Activated T-helper 2 cell treated with anti-CD3 and anti-CD28 coated beads, Interferon-gamma antibody, Interleukin-2, Interleukin-4, amounts not matched to agents 10 μg/mL and 5 μg/mL and 100 μg/mL, durations not matched to agents 14 hours and 24 hours and 36 hours (primary cell): ENCODE measurements around the gene BCAR3. TPM values are rescaled to one million over a fixed set of nuclear protein-coding genes. Genes with fewer than 3 reads are reported as not detected.

Source experiments
- DNase-seq: peaks from one replicate; pipeline ENCODE4 v3.0.0; 2021; ENCODE audit warnings: low spot score
- H3K27ac Mint-ChIP-seq: one replicate; pipeline ENCODE4 v1.8.0; 2021; ENCODE audit warnings: mixed read lengths
- H3K27me3 Mint-ChIP-seq: one replicate; pipeline ENCODE4 v1.8.0; 2021; ENCODE audit warnings: low read depth, mixed read lengths
- H3K36me3 Mint-ChIP-seq: one replicate; pipeline ENCODE4 v1.8.0; 2021; ENCODE audit warnings: low read depth, mixed read lengths
- H3K4me1 Mint-ChIP-seq: one replicate; pipeline ENCODE4 v1.8.0; 2021; ENCODE audit warnings: low read depth, mixed read lengths
- H3K4me3 Mint-ChIP-seq: one replicate; pipeline ENCODE4 v1.8.0; 2021; ENCODE audit warnings: low read depth, mild to moderate bottlenecking, moderate library complexity, mixed read lengths
- H3K9me3 Mint-ChIP-seq: one replicate; pipeline ENCODE4 v1.8.0; 2021; ENCODE audit warnings: mixed read lengths
- intact Hi-C: fragments of 100-400 bp; cut with micrococcal nuclease; formaldehyde crosslinking; loops from one replicate; pipeline ENCODE4 v1.15.1; 2023
- total RNA-seq: library from RNA; stranded (reverse); gene quantifications from 2 replicates; pipeline ENCODE4 v1.2.3, GENCODE V29; 2022

BCAR3 gene
- total RNA-seq, 1 donor from 2014 or later = 9.4 TPM

- Mint-ChIP-seq H3K27me3 (no peaks in the 10 kb centered on the region), H3K4me1 (peaks cover 13% of the 10 kb centered on the region), H3K27ac (no peak overlapping the region), H3K36me3 (peaks cover 20% of the 10 kb centered on the region), H3K9me3 (no peaks in the 10 kb centered on the region), H3K4me3 (no peak overlapping the region)
- DNase-seq = no peak
- intact Hi-C loops = no loop called here
These were observed 96.3 kb downstream of the BCAR3 start for GRCh38 chr1:93585059-93585966.

DNA sequence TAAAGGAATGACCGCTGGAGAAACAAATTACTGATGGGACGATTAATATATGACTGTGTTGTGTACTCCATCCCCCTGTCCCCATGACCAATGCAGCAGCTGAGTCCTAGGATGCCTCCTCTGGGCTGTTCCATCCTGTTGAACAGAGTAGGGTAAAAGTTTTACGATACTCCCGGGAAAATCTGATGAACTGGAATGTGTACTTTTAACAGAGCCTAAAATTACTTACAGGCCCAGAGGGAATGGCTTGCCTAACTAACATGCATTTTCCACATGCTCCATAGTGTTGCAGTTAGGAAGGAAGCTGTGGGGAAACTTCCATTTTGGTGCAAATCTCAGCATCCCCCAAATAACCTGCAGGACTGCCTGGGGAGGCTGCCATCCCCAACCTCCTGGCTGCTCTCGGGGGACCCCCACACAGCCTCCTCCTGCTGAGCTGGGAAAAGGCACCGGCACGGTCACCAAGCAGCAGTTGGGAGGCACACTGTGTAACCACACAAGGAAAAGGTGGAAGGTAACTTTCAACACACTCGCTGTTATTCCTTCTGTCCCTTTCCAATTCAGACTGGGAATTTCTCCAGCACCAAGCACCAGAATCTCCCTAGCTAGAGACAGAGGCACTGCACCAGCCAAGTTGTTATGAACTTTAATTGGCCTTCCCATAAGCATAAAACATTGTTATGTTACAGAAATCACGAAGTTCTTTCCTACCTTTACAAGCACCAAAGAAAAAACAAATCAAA is 97.2 kb downstream of the BCAR3 start:
- Mint-ChIP-seq H3K9me3 (no peaks in the 10 kb centered on the region), H3K27ac (no peak overlapping the region), H3K27me3 (no peaks in the 10 kb centered on the region), H3K36me3 (peaks cover 16% of the 10 kb centered on the region), H3K4me1 (peaks cover 10% of the 10 kb centered on the region), H3K4me3 (no peak overlapping the region)
- no peak for DNase-seq
- intact Hi-C loops = no loop called here

- intact Hi-C loops = no loop called here
- H3K27me3 Mint-ChIP-seq = no peaks in the 10 kb centered on the region
These were observed 99.5 kb downstream of the BCAR3 start for GRCh38 chr1:93581917-93582850.

GRCh38 chr1:93579891-93580290 is 101.7 kb downstream of the BCAR3 start:
- H3K36me3 Mint-ChIP-seq = peaks cover 3% of the 10 kb centered on the region
- no peaks in the 10 kb centered on the region for H3K4me1 Mint-ChIP-seq

More at GRCh38 chr1:93581917-93582850, 99.5 kb downstream of the BCAR3 start:
- Mint-ChIP-seq H3K36me3 (no peaks in the 10 kb centered on the region), H3K9me3 (no peaks in the 10 kb centered on the region), H3K4me3 (no peak overlapping the region), H3K4me1 (no peaks in the 10 kb centered on the region), H3K27ac (no peak overlapping the region)
- DNase-seq = no peak

GRCh38 chr1:93578911-93579825 is 102.5 kb downstream of the BCAR3 start:
- Mint-ChIP-seq H3K9me3 (no peaks in the 10 kb centered on the region), H3K4me3 (no peak overlapping the region), H3K27me3 (no peaks in the 10 kb centered on the region), H3K27ac (no peak overlapping the region), H3K4me1 (no peaks in the 10 kb centered on the region), H3K36me3 (peaks cover 3% of the 10 kb centered on the region)
- intact Hi-C loops = no loop called here
- no peak for DNase-seq

More at GRCh38 chr1:93579891-93580290, 101.7 kb downstream of the BCAR3 start:
- intact Hi-C loops = no loop called here
- Mint-ChIP-seq H3K27me3 (no peaks in the 10 kb centered on the region), H3K9me3 (no peaks in the 10 kb centered on the region), H3K27ac (no peak overlapping the region), H3K4me3 (no peak overlapping the region)
- DNase-seq = no peak

- Mint-ChIP-seq H3K27me3 (no peaks in the 10 kb centered on the region), H3K36me3 (peaks cover 3% of the 10 kb centered on the region), H3K9me3 (no peaks in the 10 kb centered on the region), H3K27ac (no peak overlapping the region), H3K4me3 (no peak overlapping the region), H3K4me1 (no peaks in the 10 kb centered on the region)
- no peak for DNase-seq
- intact Hi-C loops = no loop called here
These were observed 103.2 kb downstream of the BCAR3 start for GRCh38 chr1:93578433-93578830.

DNA sequence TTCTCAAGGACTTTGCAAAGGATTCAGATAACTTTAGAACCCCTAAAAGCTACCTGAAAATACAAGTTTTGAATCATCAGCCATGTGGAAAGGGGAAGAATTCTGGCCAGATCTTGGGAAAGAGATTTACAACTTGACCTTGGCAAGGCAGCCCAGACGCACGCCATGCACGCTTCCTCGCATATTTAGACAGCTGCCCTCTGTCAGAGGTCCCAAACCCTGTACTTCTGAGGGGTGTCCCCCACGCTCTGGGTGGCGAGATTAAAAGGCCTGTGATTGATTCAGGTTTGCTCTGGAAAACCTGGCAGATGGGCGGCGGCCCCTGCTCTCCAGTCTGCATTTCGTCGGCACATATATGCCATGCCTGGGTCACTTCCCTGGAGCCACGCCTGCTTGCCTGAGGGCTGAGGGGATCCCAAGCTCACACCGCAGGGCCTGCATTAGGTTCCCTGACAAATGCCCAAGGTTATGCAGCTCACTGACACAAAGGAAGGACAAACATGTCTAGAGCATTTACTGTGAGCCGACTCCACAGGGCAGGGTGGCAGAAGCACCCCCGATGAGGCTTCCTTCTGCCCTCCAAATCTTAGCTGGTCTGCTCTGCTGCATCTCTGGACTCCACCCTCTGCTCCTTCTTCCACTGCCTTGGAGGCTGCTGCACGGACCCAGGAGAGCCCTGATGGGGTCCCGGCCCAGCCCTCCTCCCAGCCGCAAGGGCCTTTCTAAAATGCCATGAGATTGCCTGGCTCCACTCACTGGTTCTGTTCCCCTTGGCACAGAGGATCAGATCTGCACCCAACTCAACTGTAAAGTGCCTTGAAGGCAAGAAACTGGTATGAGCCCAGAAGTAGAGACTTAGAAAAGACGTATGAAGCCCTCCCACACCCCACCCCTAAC is 103.9 kb downstream of the BCAR3 start:
- intact Hi-C loops = no loop called here
- Mint-ChIP-seq H3K36me3 (peaks cover 4% of the 10 kb centered on the region), H3K27me3 (no peaks in the 10 kb centered on the region)

GRCh38 chr1:93576746-93577145 is 104.9 kb downstream of the BCAR3 start:
- intact Hi-C loops = no loop called here
- H3K27me3 Mint-ChIP-seq = no peaks in the 10 kb centered on the region
- no peak overlapping the region for H3K27ac Mint-ChIP-seq
- H3K4me3 Mint-ChIP-seq = no peak overlapping the region
- no peak for DNase-seq
- no peaks in the 10 kb centered on the region for H3K4me1 Mint-ChIP-seq
- H3K9me3 Mint-ChIP-seq = no peaks in the 10 kb centered on the region
- H3K36me3 Mint-ChIP-seq = peaks cover 7% of the 10 kb centered on the region

More for the DNA sequence above, 103.9 kb downstream of the BCAR3 start:
- H3K9me3 Mint-ChIP-seq = no peaks in the 10 kb centered on the region
- no peak for DNase-seq
- no peak overlapping the region for H3K4me3 Mint-ChIP-seq
- no peak overlapping the region for H3K27ac Mint-ChIP-seq
- H3K4me1 Mint-ChIP-seq = no peaks in the 10 kb centered on the region

DNA sequence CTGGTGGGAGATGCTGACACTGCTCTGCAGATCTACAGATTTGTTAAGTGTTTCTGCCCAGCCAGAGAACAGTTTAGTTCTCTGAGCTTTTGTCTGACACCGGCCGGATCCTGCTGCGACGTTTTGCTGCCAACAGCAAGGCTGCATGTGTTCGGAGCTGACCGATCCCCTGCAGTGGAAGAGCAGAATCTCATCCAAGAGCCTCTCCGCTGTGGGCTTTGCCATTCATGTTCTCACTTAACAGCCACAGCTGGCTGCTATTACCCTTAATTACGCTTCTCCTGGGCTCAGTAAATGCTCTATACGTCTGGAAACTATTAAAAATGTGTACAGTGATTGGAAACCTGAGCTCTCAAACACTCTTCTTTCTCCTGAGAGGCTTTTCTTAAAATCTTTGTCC is 105.3 kb downstream of the BCAR3 start:
- Mint-ChIP-seq H3K36me3 (peaks cover 7% of the 10 kb centered on the region), H3K4me1 (no peaks in the 10 kb centered on the region), H3K9me3 (no peaks in the 10 kb centered on the region), H3K27ac (no peak overlapping the region), H3K4me3 (no peak overlapping the region), H3K27me3 (no peaks in the 10 kb centered on the region)
- intact Hi-C loops = no loop called here
- no peak for DNase-seq

DNA sequence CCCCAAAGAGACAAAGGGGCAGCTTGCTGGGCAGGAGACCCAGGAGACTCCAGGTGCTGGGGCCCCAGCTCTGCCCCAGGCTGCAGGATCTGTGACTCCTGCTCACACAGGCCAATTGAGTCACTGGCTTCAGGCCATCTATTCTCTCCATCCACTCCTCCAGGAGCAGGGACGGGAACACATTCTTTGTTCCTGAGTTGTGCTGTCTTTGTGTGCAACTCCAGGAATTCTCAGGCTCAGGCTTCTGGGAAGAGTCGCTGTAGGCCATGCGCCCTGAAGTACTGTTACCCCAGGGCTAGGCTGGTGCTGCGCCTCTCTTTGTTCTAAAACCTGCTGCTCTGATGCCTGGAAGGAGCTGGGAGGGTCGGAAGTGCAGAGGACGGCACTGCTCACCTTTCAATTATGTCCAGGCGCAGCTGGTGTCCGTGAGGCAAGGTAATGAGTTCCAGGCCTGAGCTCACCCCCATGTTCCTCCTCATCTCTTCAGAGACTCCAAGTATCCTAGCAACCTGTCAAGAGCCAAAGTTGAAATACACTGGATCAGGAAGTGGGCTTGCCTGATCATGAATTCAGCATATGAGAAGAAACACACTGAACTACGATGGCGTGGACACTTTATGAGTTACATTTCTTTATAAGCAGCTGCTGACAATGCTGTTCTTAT is 105.9 kb downstream of the BCAR3 start:
- H3K4me3 Mint-ChIP-seq = no peak overlapping the region
- H3K4me1 Mint-ChIP-seq = no peaks in the 10 kb centered on the region
- no peak for DNase-seq
- H3K27ac Mint-ChIP-seq = no peak overlapping the region
- H3K27me3 Mint-ChIP-seq = no peaks in the 10 kb centered on the region
- peaks cover 7% of the 10 kb centered on the region for H3K36me3 Mint-ChIP-seq
- H3K9me3 Mint-ChIP-seq = no peaks in the 10 kb centered on the region
- intact Hi-C loops = no loop called here

DNA sequence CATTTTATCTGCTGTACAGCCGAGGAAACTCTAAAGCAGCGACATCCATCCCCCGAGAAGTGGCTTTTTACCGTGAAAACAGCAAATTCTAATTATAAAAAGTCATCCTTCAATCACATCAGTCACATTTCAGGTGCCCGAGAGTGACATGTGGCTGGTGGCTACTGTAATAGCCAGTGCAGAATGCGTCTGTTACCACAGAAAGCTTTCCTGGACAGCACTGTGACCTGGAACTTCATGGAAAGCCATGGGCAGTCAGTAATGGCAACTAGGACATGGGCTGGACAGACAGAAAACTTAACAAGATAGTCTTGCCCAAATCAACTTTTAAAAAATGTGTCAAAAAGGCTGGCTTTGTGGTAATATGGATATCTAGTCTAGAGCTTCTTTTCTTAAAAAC is 106.6 kb downstream of the BCAR3 start:
- H3K4me1 Mint-ChIP-seq = no peaks in the 10 kb centered on the region
- DNase-seq = no peak
- no peak overlapping the region for H3K4me3 Mint-ChIP-seq
- peaks cover 11% of the 10 kb centered on the region for H3K36me3 Mint-ChIP-seq
- no peak overlapping the region for H3K27ac Mint-ChIP-seq
- intact Hi-C loops = no loop called here
- no peaks in the 10 kb centered on the region for H3K9me3 Mint-ChIP-seq
- H3K27me3 Mint-ChIP-seq = no peaks in the 10 kb centered on the region
